ENCODE results near the gene SIRPB2. TPM values are rescaled to one million over a fixed set of nuclear protein-coding genes. Genes with fewer than 3 reads are reported as not detected.
A peak's percentile ranks its signal among the peaks of the same experiment; 100 is the strongest.

The SIRPB2 gene
- total RNA-seq, 2 experiments from 2014 or later: not detected

DNA sequence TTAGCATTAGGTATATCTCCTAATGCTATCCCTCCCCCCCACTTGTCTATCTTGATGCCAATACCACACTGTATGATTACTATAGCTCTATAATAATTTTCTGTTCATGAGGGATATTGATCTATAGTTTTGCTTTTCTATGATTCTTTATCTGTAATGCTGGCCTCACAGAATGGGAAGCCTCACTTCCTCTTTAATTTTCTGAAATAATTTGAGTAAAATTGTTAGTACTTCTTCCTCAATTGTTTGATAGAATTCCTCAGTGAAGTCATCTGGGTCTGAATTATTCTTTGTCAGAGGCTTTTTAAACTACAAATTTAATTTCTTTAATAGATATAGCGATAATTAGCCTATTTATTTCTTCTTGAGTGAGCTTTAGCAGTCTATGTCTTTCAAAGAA lies 35.1 kb upstream of the SIRPB2 start:
- Histone ChIP-seq H3K36me3 (ENCODE audit: insufficient read depth, low read length) (no peaks in the 10 kb centered on the region), H2AFZ (ENCODE audit: low read length) (no peak overlapping the region), H3K79me2 (ENCODE audit: insufficient read depth, low read depth, low read length) (no peaks in the 10 kb centered on the region), H3K4me1 (ENCODE audit: insufficient read depth, low read length, poor library complexity, severe bottlenecking) (peaks cover 9% of the 10 kb centered on the region), H3K27ac (ENCODE audit: low read depth, low read length, poor library complexity, severe bottlenecking) (no peak overlapping the region), H3K9me2 (ENCODE audit: insufficient read depth, low read length) (no peaks in the 10 kb centered on the region), H3K4me3 (ENCODE audit: low read depth, low read length, poor library complexity, severe bottlenecking) (no peak overlapping the region), H3K9me3 (ENCODE audit: low read length) (no peaks in the 10 kb centered on the region), H4K20me1 (ENCODE audit: insufficient read depth, low read length) (no peaks in the 10 kb centered on the region), H3K4me2 (ENCODE audit: low read length) (no peak overlapping the region)
- no peak for DNase-seq (ENCODE audit: low spot score)
- intact Hi-C loops (cut with micrococcal nuclease; ENCODE audit: unreplicated experiment): no loop called here
- BruUV-seq (replicated peaks): no TSS peak
- CTCF ChIA-PET (ENCODE audit: unreplicated experiment): no interaction called here
- TF ChIP-seq EZH2phosphoT487 (IDR thresholded peaks at IDR 0.05; ENCODE audit: borderline replicate concordance, low read depth, low read length): no peak
- TF ChIP-seq, protein P1, sequence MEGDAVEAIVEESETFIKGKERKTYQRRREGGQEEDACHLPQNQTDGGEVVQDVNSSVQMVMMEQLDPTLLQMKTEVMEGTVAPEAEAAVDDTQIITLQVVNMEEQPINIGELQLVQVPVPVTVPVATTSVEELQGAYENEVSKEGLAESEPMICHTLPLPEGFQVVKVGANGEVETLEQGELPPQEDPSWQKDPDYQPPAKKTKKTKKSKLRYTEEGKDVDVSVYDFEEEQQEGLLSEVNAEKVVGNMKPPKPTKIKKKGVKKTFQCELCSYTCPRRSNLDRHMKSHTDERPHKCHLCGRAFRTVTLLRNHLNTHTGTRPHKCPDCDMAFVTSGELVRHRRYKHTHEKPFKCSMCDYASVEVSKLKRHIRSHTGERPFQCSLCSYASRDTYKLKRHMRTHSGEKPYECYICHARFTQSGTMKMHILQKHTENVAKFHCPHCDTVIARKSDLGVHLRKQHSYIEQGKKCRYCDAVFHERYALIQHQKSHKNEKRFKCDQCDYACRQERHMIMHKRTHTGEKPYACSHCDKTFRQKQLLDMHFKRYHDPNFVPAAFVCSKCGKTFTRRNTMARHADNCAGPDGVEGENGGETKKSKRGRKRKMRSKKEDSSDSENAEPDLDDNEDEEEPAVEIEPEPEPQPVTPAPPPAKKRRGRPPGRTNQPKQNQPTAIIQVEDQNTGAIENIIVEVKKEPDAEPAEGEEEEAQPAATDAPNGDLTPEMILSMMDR (conservative IDR thresholded peaks at IDR 0.05; ENCODE audit: low read length): no peak
- POLR2A ChIA-PET: interaction anchor here (0.6 kb wide), 1 partner anchor 134 kb away, joined by 3 read pairs; no protein-coding TSS in a partner anchor

DNA sequence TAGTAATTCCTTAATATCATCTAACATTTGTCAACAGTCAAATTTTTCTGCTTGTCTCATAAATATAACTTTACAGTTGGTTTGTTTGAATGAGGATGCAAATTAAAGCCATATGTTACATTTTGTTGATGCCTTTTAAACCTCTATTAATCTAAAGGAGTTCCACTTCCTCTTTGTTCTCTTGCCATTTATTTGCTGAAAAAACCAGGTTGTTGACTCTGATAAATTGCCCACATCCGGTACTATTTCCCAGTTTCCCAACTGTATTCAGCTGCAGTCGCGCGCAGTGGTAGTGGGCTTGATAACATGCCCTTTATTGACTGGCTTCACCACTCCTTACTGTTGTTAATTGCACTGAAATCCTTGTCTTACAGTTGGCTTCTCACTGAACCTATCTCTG lies 32.8 kb upstream of the SIRPB2 start:
- Histone ChIP-seq H3K9me3 (ENCODE audit: low read length) (no peaks in the 10 kb centered on the region), H2AFZ (ENCODE audit: low read length) (no peak overlapping the region), H3K27ac (ENCODE audit: low read depth, low read length, poor library complexity, severe bottlenecking) (no peak overlapping the region), H3K79me2 (ENCODE audit: insufficient read depth, low read depth, low read length) (no peaks in the 10 kb centered on the region), H3K36me3 (ENCODE audit: insufficient read depth, low read length) (no peaks in the 10 kb centered on the region), H4K20me1 (ENCODE audit: insufficient read depth, low read length) (no peaks in the 10 kb centered on the region), H3K4me3 (ENCODE audit: low read depth, low read length, poor library complexity, severe bottlenecking) (no peak overlapping the region), H3K9me2 (ENCODE audit: insufficient read depth, low read length) (no peaks in the 10 kb centered on the region), H3K4me1 (ENCODE audit: insufficient read depth, low read length, poor library complexity, severe bottlenecking) (peaks cover 9% of the 10 kb centered on the region), H3K4me2 (ENCODE audit: low read length) (peak overlapping the region; percentile 26; the same call in 1 of the 2 replicates)
- no TSS peak for BruUV-seq (replicated peaks)
- intact Hi-C loops (cut with micrococcal nuclease; ENCODE audit: unreplicated experiment): no loop called here
- CTCF ChIA-PET (ENCODE audit: unreplicated experiment): no interaction called here
- no peak for TF ChIP-seq EZH2phosphoT487 (IDR thresholded peaks at IDR 0.05; ENCODE audit: borderline replicate concordance, low read depth, low read length)
- TF ChIP-seq, protein P1 (conservative IDR thresholded peaks at IDR 0.05; ENCODE audit: low read length): no peak
- POLR2A ChIA-PET: no interaction called here
- peak; percentile 13 for DNase-seq (ENCODE audit: low spot score)

DNA sequence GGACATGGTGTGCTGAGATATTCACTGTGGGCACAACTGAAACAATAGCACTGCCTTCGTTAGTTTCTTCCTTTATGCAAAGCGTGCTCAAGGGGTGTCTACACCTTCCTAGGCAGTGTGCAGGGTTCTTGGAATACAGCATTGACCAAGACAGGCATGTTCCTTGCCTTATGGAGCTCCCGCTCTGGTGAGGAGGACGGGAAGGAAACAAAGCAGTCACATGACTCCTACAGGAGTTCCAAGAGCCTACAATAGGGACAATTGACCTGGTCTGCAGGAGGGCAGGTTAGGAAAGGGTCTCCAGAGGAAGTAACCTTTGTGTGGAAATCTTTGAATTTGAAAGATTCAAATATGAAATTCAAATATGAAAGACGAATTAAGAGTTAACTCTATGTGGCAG lies 25.8 kb upstream of the SIRPB2 start:
- no TSS peak for BruUV-seq (replicated peaks)
- no peak overlapping the region for H3K4me2 ChIP-seq (ENCODE audit: low read length)
- H3K9me2 ChIP-seq (ENCODE audit: insufficient read depth, low read length): no peaks in the 10 kb centered on the region
- no peak for TF ChIP-seq EZH2phosphoT487 (IDR thresholded peaks at IDR 0.05; ENCODE audit: borderline replicate concordance, low read depth, low read length)
- TF ChIP-seq, protein P1 (conservative IDR thresholded peaks at IDR 0.05; ENCODE audit: low read length): no peak
- no peaks in the 10 kb centered on the region for H3K36me3 ChIP-seq (ENCODE audit: insufficient read depth, low read length)
- H3K9me3 ChIP-seq (ENCODE audit: low read length): no peaks in the 10 kb centered on the region
- no peak overlapping the region for H3K27ac ChIP-seq (ENCODE audit: low read depth, low read length, poor library complexity, severe bottlenecking)
- H3K79me2 ChIP-seq (ENCODE audit: insufficient read depth, low read depth, low read length): no peaks in the 10 kb centered on the region
- H2AFZ ChIP-seq (ENCODE audit: low read length): no peak overlapping the region
- H3K4me3 ChIP-seq (ENCODE audit: low read depth, low read length, poor library complexity, severe bottlenecking): no peak overlapping the region
- ChIA-PET POLR2A (no interaction called here), CTCF (ENCODE audit: unreplicated experiment) (interaction anchor here (0.6 kb wide), 1 partner anchor 13 kb away, joined by 3 read pairs; no protein-coding TSS in a partner anchor)
- no peaks in the 10 kb centered on the region for H4K20me1 ChIP-seq (ENCODE audit: insufficient read depth, low read length)
- intact Hi-C loops (cut with micrococcal nuclease; ENCODE audit: unreplicated experiment): no loop called here
- no peak for DNase-seq (ENCODE audit: low spot score)
- no peaks in the 10 kb centered on the region for H3K4me1 ChIP-seq (ENCODE audit: insufficient read depth, low read length, poor library complexity, severe bottlenecking)

Measured in OCI-LY7 (cell line).